Renal pelvis (tissue), 12 donors: ENCODE measurements around the gene C9orf85. TPM values are rescaled to one million over a fixed set of nuclear protein-coding genes. Genes with fewer than 3 reads are reported as not detected.

Experiments used
- DNase-seq: peaks from one replicate; pipeline ENCODE4 v3.0.0-alpha.2; 2013
- long read RNA-seq, 16 experiments: transcript quantifications; one replicate each; lab custom pipeline, GENCODE V29; 2026
- polyA plus RNA-seq, 3 donors: library from polyadenylated mRNA; unstranded; fragments of 120-200 nt; gene quantifications; one replicate each; pipeline ENCODE4 v1.2.1, GENCODE V29; 2013; ENCODE audit not compliant: insufficient read length in 3 of 3

The C9orf85 gene, protein sequence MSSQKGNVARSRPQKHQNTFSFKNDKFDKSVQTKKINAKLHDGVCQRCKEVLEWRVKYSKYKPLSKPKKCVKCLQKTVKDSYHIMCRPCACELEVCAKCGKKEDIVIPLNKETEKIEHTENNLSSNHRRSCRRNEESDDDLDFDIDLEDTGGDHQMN
- 10 to 100 TPM; 13.5 to 17.6 (median 16.2) TPM for polyA plus RNA-seq
- long read RNA-seq, donor 1, partial matches to known transcripts: 0 of 2 reads
- long read RNA-seq, donor 1, other reads (novel, unspliced or antisense): 0 of 2 reads
- long read RNA-seq, donor 2, partial matches to known transcripts: 0 of 2 reads
- long read RNA-seq, donor 2, other reads (novel, unspliced or antisense): 0 of 2 reads
- long read RNA-seq, donor 3, partial matches to known transcripts: 0 of 3 reads
- long read RNA-seq, donor 3, other reads (novel, unspliced or antisense): 0 of 3 reads
- long read RNA-seq, donor 4, transcript C9orf85-201 (4 exons, 1,279 nt): major isoform, 6 of 6 reads
- long read RNA-seq, donor 4, partial matches to known transcripts: 0 of 6 reads
- long read RNA-seq, donor 4, other reads (novel, unspliced or antisense): 0 of 6 reads
- long read RNA-seq, donor 5, partial matches to known transcripts: 5 of 6 reads
- long read RNA-seq, donor 5, other reads (novel, unspliced or antisense): 0 of 6 reads
- long read RNA-seq, donor 6, transcript C9orf85-201 (4 exons, 1,279 nt): major isoform, 5 of 5 reads
- long read RNA-seq, donor 6, partial matches to known transcripts: 0 of 5 reads
- long read RNA-seq, donor 6, other reads (novel, unspliced or antisense): 0 of 5 reads
- long read RNA-seq, donor 7, partial matches to known transcripts: 0 of 1 reads
- long read RNA-seq, donor 7, other reads (novel, unspliced or antisense): 0 of 1 reads
- long read RNA-seq, donor 8, partial matches to known transcripts: 0 of 5 reads
- long read RNA-seq, donor 8, other reads (novel, unspliced or antisense): 0 of 5 reads
- long read RNA-seq, donor 9, transcript C9orf85-201 (4 exons, 1,279 nt): major isoform, 5 of 5 reads
- long read RNA-seq, donor 9, partial matches to known transcripts: 0 of 5 reads
- long read RNA-seq, donor 9, other reads (novel, unspliced or antisense): 0 of 5 reads
- long read RNA-seq, donor 10, partial matches to known transcripts: 0 of 1 reads
- long read RNA-seq, donor 10, other reads (novel, unspliced or antisense): 0 of 1 reads
- long read RNA-seq, donor 11, partial matches to known transcripts: 0 of 3 reads
- long read RNA-seq, donor 11, other reads (novel, unspliced or antisense): 0 of 3 reads
- long read RNA-seq, donor 12, transcript C9orf85-201 (4 exons, 1,279 nt): major isoform, 5 of 5 reads
- long read RNA-seq, donor 12, partial matches to known transcripts: 0 of 5 reads
- long read RNA-seq, donor 12, other reads (novel, unspliced or antisense): 0 of 5 reads
- long read RNA-seq, donor 13, partial matches to known transcripts: 0 of 2 reads
- long read RNA-seq, donor 13, other reads (novel, unspliced or antisense): 0 of 2 reads
- long read RNA-seq, donor 14: 0 reads
- long read RNA-seq, donor 15, transcript C9orf85-201 (4 exons, 1,279 nt): major isoform, 9 of 12 reads
- long read RNA-seq, donor 15, partial matches to known transcripts: 0 of 12 reads
- long read RNA-seq, donor 15, other reads (novel, unspliced or antisense): 0 of 12 reads
- long read RNA-seq, donor 16, partial matches to known transcripts: 0 of 2 reads
- long read RNA-seq, donor 16, other reads (novel, unspliced or antisense): 0 of 2 reads

GRCh38 chr9:71911061-71911907 is at the start of gene C9orf85, which contains the start of gene ABHD17B:
TSS of gene C9orf85 (plus strand) at chr9:71911639. CDS start at chr9:71911735, 96 bp downstream.
TSS of gene ABHD17B (minus strand) at chr9:71911193. CDS start at chr9:71875080, 36,113 bp downstream.
- DNase-seq: peak; percentile 100

DNA sequence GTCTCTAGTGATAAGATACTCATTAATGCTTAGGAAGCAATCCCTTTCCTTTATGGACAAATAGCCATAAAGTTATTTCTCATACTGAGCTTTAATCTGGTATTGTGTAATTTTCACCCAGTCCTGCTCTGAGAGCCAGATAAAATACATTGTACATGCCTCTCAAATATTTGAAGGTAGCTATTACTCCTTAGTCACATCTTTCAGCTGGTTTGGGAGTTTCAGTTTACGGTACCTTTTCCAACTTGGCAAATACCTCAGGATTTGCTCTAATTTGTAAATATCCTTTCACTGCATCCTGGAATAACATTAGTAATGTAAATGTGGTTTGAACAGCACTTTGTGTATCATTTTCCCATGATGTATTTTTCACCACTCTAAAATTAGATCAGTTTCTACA is 47.8 kb upstream of the C9orf85 start:
- DNase-seq: no peak

GRCh38 chr9:71875345-71875744 is 36.1 kb upstream of the C9orf85 start:
- no peak for DNase-seq

GRCh38 chr9:71876106-71876505 is 35.3 kb upstream of the C9orf85 start:
- DNase-seq: no peak

DNA sequence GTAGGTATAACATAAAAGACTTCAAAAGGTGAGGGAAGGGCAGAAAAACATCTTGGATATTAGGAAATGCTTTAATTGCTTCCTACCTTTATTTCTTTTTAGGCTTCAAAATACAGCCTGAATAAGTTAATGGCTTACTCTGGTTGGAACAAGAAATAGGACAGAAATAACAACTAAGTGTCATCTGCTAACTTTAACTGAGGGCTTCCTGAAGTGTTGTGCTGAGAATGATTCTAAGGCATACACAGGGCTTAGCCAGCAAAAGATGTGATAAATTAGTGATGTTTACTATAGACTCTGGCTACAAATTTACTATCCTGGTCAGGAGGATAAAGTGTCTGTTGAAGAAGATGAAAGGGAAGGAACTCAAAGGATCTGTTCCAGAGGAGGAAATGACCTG is 34.6 kb upstream of the C9orf85 start:
- DNase-seq: no peak

DNA sequence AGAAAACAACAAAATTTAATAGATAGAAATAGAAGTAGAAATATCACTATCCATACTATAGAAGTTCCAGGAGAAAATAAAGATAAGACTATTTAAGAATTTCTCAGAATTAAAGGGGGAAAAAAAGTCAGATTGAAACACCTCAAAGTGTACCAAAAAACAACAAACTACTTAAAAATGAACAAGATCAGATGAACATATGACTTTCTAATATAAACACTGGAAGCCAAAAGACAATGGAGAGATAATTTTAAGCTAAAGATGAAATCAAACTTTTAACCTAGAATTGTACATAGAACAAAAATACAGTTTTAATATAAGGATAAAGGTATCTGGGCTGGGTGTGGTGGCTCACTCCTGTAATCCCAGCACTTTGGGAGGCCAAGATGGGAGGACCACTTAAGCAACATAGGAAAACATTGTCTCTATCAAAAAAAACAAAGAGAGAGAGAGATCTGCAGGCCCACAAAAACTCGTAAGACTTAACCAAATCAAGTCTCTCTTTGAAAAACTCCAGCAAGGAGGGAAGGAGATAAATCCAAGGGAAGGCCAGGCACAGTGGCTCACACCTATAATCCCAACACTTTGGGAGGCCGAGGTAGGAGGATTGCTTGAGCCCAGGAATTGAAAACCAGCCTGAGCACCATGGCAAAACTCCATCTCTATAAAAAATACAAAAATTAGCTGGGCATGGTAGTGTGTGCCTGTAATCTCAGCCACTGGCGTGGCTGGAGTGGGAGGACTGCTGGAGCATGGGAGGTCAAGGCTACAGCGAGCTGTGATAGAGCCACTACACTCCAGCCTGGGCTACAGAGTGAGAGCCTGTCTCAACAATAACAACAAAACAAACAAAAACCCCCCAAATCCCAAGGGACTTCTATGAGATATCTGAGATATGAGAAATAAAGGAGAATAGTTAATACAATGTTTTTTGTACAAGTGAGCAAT is 32.8 kb upstream of the C9orf85 start:
- no peak for DNase-seq

- DNase-seq: no peak
These were observed 31.7 kb upstream of the C9orf85 start for GRCh38 chr9:71879644-71880174.

DNA sequence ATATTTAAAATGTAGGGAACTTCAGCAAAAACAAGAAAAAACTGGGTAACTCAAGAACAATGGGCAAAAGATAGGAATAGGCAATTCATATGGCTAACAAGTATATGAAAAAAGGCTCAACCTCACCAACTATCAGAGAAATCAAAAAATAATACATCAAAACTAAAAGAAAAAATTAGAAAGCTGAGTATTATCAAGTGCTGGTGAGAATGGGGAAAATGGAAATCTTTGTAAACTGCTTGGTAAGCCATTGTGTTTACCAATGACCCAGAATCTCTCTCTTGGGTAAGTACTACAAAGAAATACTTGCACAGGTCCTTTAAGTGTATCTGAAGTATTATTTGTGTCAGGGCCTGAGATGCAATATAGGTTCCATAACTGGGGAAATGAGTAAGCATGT is 27.4 kb upstream of the C9orf85 start:
- no peak for DNase-seq

DNA sequence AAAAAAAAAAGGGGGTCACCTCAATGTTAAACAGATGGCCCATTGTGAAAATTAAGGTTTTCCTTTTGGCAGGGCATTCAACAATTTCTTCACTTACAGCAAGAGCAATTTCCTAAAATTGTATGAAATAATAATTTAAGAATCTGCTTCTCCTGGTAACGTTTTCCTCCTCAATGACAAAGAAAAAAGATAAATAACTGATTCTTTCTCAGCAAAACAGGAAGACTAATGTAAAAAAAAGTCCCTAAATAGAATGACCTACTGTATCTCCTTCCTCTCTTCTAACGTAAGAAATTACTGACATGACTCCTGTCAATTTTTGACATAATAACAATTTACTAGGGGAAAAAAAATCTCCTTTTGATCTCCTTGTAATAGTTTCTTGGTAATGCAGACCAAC is 26.0 kb upstream of the C9orf85 start:
- DNase-seq: no peak

DNA sequence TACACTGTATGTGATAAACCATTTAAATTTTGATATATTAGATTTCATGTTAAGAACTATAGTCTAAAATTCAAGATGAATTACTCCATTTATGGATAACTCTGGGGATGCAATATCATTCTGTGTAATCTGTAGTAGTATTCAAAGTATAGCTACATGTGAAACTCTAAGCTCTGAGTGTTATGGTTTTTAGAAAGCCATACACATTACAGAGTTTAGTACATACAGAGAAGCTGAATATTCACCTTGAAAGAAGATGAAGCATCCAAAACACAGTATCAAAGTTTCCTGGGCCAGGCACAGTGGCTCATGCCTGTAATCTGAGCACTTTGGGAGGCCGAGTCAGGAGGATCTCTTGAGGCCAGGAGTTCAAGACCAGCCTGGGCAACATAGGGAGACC is 25.4 kb upstream of the C9orf85 start:
- no peak for DNase-seq

- no peak for DNase-seq
These were observed 24.9 kb upstream of the C9orf85 start for GRCh38 chr9:71886541-71886940.

DNA sequence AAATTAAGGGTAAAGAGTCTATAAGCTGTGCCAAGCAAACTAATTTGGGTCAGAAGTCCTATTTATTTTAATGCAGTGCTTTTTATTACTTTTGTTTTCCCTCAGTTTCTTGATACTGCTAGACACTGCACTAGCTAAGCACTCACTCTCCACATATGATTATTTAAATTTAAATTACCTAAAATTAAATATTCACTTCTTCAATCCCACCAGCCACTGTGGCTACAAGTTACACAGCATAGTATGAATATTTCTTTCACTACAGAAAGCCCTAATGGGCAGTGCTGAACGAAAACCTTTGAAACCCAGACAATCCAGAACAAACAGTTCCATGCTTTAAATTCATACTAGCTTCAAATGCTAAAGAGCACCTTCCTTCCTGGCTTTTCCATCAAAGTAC is 24.1 kb upstream of the C9orf85 start:
- DNase-seq: no peak

GRCh38 chr9:71890042-71890679 is 21.3 kb upstream of the C9orf85 start:
- no peak for DNase-seq

DNA sequence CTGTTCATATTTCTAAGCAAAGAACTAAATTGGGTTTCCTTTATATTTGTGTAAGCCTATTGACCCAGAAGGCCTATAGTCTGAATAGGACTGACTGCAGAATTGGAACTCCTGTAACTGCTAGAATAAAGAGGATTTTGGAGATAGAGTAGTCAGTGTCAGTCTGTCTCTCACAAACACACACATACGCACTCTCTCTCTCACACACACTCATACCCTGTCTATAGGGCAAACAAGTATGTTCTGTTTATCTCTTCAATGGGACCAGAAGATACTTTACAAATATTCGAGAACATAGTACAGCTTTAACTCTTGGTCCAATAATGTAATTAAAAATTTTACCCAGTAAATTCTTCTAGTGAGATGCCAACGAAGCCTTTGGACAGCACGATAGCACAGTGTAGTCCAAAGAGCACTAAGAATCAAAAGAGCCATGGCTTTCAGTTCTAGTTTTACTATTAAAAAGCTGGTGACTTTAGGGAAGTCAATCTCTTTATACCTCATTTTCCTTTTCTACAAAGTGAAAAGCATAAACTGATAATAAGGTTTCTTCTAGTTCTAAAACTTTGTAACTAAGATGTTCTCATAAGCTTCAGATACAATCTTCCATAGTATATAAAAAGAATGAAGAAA is 19.8 kb upstream of the C9orf85 start:
- DNase-seq: no peak

DNA sequence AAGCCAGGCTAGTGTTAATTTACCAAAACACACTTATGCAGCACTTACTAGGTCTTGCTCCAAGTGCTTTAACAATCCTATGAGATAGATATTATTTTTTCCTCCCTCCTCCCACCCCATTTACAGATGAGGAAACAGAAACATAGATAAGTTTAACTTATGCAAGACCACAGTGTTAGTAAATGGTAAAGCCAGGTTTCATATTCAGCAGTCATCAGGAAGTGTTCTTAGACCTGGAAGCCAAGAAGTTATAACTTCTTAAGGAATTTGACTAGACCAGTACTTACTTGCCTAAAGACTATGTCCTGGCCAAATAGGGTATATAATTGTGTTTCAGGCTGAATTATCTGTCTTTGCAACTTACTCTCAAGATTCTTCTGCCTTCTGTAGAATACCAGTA is 16.3 kb upstream of the C9orf85 start:
- no peak for DNase-seq

DNA sequence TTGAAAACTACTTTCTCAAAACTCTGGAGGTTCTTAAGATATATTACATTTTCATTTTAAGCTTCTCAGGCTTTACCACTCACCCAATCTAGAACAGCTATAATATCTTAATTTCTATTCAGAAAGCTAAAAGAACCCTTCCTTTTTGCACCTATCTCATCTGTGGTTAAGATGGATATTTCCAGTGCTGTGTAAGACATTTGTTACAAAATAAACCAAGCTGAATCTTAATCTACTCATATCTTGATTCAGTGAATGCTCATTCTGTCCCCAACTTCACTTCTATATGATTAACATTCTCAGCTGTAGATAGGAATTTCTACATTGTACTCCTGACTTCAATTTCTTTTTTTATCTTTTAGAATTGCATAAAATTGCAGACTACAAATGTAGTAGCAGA is 15.5 kb upstream of the C9orf85 start:
- DNase-seq: no peak

- no peak for DNase-seq
These were observed 14.7 kb upstream of the C9orf85 start for GRCh38 chr9:71896761-71897160.
